Measurements from ENCODE around the gene PLA2G2E.

PLA2G2E gene

GRCh38 chr1:19946971-19947370 lies 23.6 kb upstream of the PLA2G2E start:
- no peak for DNase-seq
- TF ChIP-seq CTCF (IDR thresholded peaks at IDR 0.05; ENCODE audit: low read depth, low read length, missing control alignments), result no peak
- Histone ChIP-seq H3K4me3 (ENCODE audit: low read depth, low read length) (no peak overlapping the region), H3K27ac (no peak overlapping the region), H3K27me3 (replicated peaks) (no peaks in the 10 kb centered on the region), H3K36me3 (replicated peaks) (no peaks in the 10 kb centered on the region)
- in situ Hi-C loops (cut with HindIII; ENCODE audit: low pct_ligation_motif_present, low sequenced_read_pairs), result no loop called here

GRCh38 chr1:19946331-19946751 lies 22.9 kb upstream of the PLA2G2E start:
- Histone ChIP-seq H3K27me3 (replicated peaks) (no peaks in the 10 kb centered on the region), H3K36me3 (replicated peaks) (no peaks in the 10 kb centered on the region), H3K27ac (no peak overlapping the region), H3K4me3 (ENCODE audit: low read depth, low read length) (no peak overlapping the region)
- no peak for DNase-seq
- no peak for TF ChIP-seq CTCF (IDR thresholded peaks at IDR 0.05; ENCODE audit: low read depth, low read length, missing control alignments)
- in situ Hi-C loops (cut with HindIII; ENCODE audit: low pct_ligation_motif_present, low sequenced_read_pairs), result no loop called here

GRCh38 chr1:19945914-19946313 lies 22.5 kb upstream of the PLA2G2E start:
- in situ Hi-C loops (cut with HindIII; ENCODE audit: low pct_ligation_motif_present, low sequenced_read_pairs), result no loop called here
- no peak for TF ChIP-seq CTCF (IDR thresholded peaks at IDR 0.05; ENCODE audit: low read depth, low read length, missing control alignments)
- DNase-seq, result no peak

GRCh38 chr1:19942657-19943056 lies 19.2 kb upstream of the PLA2G2E start:
- Histone ChIP-seq H3K4me3 (ENCODE audit: low read depth, low read length) (no peak overlapping the region), H3K27me3 (replicated peaks) (no peaks in the 10 kb centered on the region), H3K36me3 (replicated peaks) (no peaks in the 10 kb centered on the region), H3K27ac (no peak overlapping the region)
- no peak for DNase-seq
- in situ Hi-C loops (cut with HindIII; ENCODE audit: low pct_ligation_motif_present, low sequenced_read_pairs), result no loop called here
- no peak for TF ChIP-seq CTCF (IDR thresholded peaks at IDR 0.05; ENCODE audit: low read depth, low read length, missing control alignments)

More at GRCh38 chr1:19945914-19946313, 22.5 kb upstream of the PLA2G2E start:
- H3K36me3 ChIP-seq (replicated peaks), result no peaks in the 10 kb centered on the region
- no peaks in the 10 kb centered on the region for H3K27me3 ChIP-seq (replicated peaks)
- no peak overlapping the region for H3K4me3 ChIP-seq (ENCODE audit: low read depth, low read length)
- no peak overlapping the region for H3K27ac ChIP-seq

GRCh38 chr1:19942088-19942487 lies 18.7 kb upstream of the PLA2G2E start:
- TF ChIP-seq CTCF (IDR thresholded peaks at IDR 0.05; ENCODE audit: low read depth, low read length, missing control alignments), result no peak
- DNase-seq, result no peak
- H3K27ac ChIP-seq, result no peak overlapping the region
- no peaks in the 10 kb centered on the region for H3K27me3 ChIP-seq (replicated peaks)
- H3K4me3 ChIP-seq (ENCODE audit: low read depth, low read length), result no peak overlapping the region
- in situ Hi-C loops (cut with HindIII; ENCODE audit: low pct_ligation_motif_present, low sequenced_read_pairs), result no loop called here
- no peaks in the 10 kb centered on the region for H3K36me3 ChIP-seq (replicated peaks)

- TF ChIP-seq CTCF (IDR thresholded peaks at IDR 0.05; ENCODE audit: low read depth, low read length, missing control alignments), result no peak
- Histone ChIP-seq H3K36me3 (replicated peaks) (no peaks in the 10 kb centered on the region), H3K27me3 (replicated peaks) (no peaks in the 10 kb centered on the region), H3K4me3 (ENCODE audit: low read depth, low read length) (no peak overlapping the region), H3K27ac (no peak overlapping the region)
- no peak for DNase-seq
- in situ Hi-C loops (cut with HindIII; ENCODE audit: low pct_ligation_motif_present, low sequenced_read_pairs), result no loop called here
Measured at GRCh38 chr1:19941206-19941568, 17.8 kb upstream of the PLA2G2E start.
